ENCODE data around the gene P2RX7. TPM values are rescaled to one million over a fixed set of nuclear protein-coding genes. Genes with fewer than 3 reads are reported as not detected.

P2RX7 gene
- total and polyA plus RNA-seq, 9 donors: 4.7 to 10.8 (median 6.9) TPM

GRCh38 chr12:121181181-121181580 is 48.5 kb downstream of the P2RX7 start:
- no peak for TF ChIP-seq EP300 (IDR thresholded peaks at IDR 0.05)
- TF ChIP-seq POLR2A (IDR thresholded peaks at IDR 0.05): no peak
- no peak for TF ChIP-seq CTCF (IDR thresholded peaks at IDR 0.05)
- Histone ChIP-seq H3K36me3 (no peaks in the 10 kb centered on the region), H3K27me3 (no peaks in the 10 kb centered on the region), H3K27ac (no peak overlapping the region), H3K4me3 (no peak overlapping the region), H3K4me1 (ENCODE audit: insufficient read depth) (peaks cover under 1% of the 10 kb centered on the region), H3K9me3 (no peaks in the 10 kb centered on the region)
- DNase-seq: no peak
- WGBS, 3 donors: 84 to 90% (median 86%) methylated on average over 3 of the region's 3 CpGs
- intact Hi-C loops (cut with DNase I): no loop called here

DNA sequence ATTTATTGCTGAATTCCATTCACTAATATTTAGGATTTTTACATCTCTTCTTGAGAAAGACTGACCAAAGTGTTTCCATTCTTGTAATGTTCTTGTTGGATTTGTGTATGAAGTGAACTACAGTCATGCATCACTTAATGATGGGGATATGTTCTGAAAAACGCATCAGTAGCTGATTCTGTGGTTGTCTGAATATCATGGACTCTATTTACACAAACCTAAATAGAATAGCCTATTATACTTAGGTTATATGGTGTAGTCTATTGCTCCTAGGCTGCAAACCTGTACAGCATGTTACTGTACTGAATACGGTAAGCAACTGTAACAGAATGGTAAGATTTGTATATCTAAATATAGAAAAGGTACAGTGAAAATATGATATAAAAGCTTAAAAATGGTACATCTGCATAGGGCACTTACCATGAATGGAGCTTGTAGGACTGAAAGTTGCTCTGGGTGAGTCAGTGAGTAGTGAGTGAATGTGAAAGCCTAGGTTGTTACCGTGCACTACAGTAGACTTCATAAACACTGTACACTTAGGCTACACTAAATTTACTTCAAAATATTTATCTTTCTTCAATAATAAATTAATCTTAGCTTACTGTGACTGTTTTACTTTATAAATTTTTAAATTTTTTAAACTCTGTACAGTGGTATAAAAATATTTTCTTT is 49.7 kb downstream of the P2RX7 start:
- H3K4me1 ChIP-seq (ENCODE audit: insufficient read depth): no peaks in the 10 kb centered on the region
- no peak for DNase-seq
- intact Hi-C loops (cut with DNase I): no loop called here
- no peaks in the 10 kb centered on the region for H3K9me3 ChIP-seq
- 55 to 95% (median 91%) methylated on average over 3 of the region's 3 CpGs for WGBS, 3 donors
- H3K27me3 ChIP-seq: no peaks in the 10 kb centered on the region
- TF ChIP-seq POLR2A (IDR thresholded peaks at IDR 0.05) (no peak), EP300 (IDR thresholded peaks at IDR 0.05) (no peak), CTCF (IDR thresholded peaks at IDR 0.05) (no peak)
- H3K4me3 ChIP-seq: no peak overlapping the region
- H3K36me3 ChIP-seq: no peaks in the 10 kb centered on the region
- no peak overlapping the region for H3K27ac ChIP-seq

- H3K27me3 ChIP-seq: no peaks in the 10 kb centered on the region
- intact Hi-C loops (cut with DNase I): no loop called here
- no peak overlapping the region for H3K27ac ChIP-seq
- H3K4me3 ChIP-seq: no peak overlapping the region
- no peaks in the 10 kb centered on the region for H3K9me3 ChIP-seq
- no peak for DNase-seq
- TF ChIP-seq POLR2A (IDR thresholded peaks at IDR 0.05): no peak
- no peak for TF ChIP-seq CTCF (IDR thresholded peaks at IDR 0.05)
- 88 to 90% (median 90%) methylated on average over 15 of the region's 15 CpGs for WGBS, 3 donors
- H3K36me3 ChIP-seq: no peaks in the 10 kb centered on the region
- peaks cover 1% of the 10 kb centered on the region for H3K4me1 ChIP-seq (ENCODE audit: insufficient read depth)
Measured at GRCh38 chr12:121184425-121184824, 51.7 kb downstream of the P2RX7 start.

DNA sequence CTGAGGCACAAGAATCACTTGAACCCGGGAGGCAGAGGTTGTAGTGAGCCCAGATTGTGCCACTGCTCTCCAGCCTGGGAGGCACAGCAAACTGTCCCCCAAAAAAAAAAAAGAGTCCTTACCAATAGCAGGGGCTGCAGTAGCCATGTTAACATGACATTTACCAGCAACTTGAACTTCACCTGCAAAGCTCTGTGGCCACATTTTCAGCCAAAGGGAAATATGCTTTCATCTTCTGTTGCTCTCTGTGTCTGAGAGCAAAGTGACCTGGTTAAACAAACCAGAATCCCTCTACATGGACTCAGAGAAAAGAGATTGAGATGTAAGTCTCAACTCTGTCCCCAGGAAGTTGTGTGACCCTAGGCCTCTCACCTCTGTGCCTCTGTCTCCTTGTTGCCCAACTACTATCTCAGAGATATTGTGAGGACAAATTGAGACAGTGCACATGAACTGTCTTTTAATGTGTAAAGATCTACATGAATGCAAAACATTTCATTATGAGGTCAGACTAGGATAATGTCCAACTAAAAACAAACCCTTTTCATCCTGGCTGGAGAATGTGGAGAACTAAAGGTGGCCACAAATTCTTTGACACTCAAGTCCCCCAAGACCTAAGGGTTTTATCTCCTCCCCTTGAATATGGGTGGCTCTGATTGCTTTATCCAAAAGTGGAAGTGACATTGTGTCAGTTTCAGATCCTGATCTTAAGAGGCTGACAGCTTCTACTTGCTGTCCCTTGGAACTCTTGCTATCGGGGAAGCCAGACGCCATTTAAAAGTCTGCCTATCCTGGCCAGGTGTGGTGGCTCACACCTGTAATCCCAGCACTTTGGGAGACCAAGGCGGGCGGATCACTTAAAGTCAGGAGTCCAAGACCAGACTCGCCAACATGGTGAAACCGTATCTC is 52.6 kb downstream of the P2RX7 start:
- Histone ChIP-seq H3K4me3 (no peak overlapping the region), H3K27ac (no peak overlapping the region), H3K9me3 (no peaks in the 10 kb centered on the region), H3K36me3 (no peaks in the 10 kb centered on the region), H3K4me1 (ENCODE audit: insufficient read depth) (peaks cover 4% of the 10 kb centered on the region), H3K27me3 (no peaks in the 10 kb centered on the region)
- TF ChIP-seq EP300 (IDR thresholded peaks at IDR 0.05) (no peak), CTCF (IDR thresholded peaks at IDR 0.05) (no peak), POLR2A (IDR thresholded peaks at IDR 0.05) (no peak)
- intact Hi-C loops (cut with DNase I): no loop called here
- 94 to 98% (median 95%) methylated on average over 7 of the region's 7 CpGs for WGBS, 3 donors
- no peak for DNase-seq

Measured in ovary (tissue), 9 donors.